ENCODE data around the gene DIS3L2.

- TF ChIP-seq CTCF (IDR thresholded peaks at IDR 0.05) = no peak
- no peak for TF ChIP-seq POLR2A (IDR thresholded peaks at IDR 0.05)
Measured at GRCh38 chr2:232141591-232141990, 180.1 kb downstream of the DIS3L2 start.

Data from uterus (tissue), 2 donors.